ENCODE data around the gene CD28. TPM values are rescaled to one million over a fixed set of nuclear protein-coding genes. Genes with fewer than 3 reads are reported as not detected.

The CD28 gene
- total and polyA plus RNA-seq, 10 of the 15 experiments (the other 5 are each of a cell fraction or from before 2014, with no cell fraction given) = 0.03 to 0.23 (median 0.04) TPM; not detected in 7

- Histone ChIP-seq H4K20me1 (ENCODE audit: control insufficient read depth, insufficient read depth) (no peaks in the 10 kb centered on the region), H3K27ac (ENCODE audit: control insufficient read depth, insufficient read depth) (no peak overlapping the region), H3K4me3 (no peak overlapping the region), H3K4me2 (ENCODE audit: control insufficient read depth, insufficient read depth) (no peak overlapping the region), H3K79me2 (ENCODE audit: control insufficient read depth, insufficient read depth, low read length) (no peaks in the 10 kb centered on the region), H3K9me3 (replicated peaks; ENCODE audit: control insufficient read depth, insufficient read depth, low read length) (no peaks in the 10 kb centered on the region; the same call in 2 of the 3 replicates), H3K27me3 (replicated peaks in 1 of 2; ENCODE audit: control insufficient read depth in 2 of 2, insufficient read depth in 2 of 2, low read length in 1 of 2) (no peaks in the 10 kb centered on the region), H3K36me3 (ENCODE audit: control insufficient read depth in 2 of 2, insufficient read depth in 2 of 2, low read length in 1 of 2) (no peaks in the 10 kb centered on the region), H2AFZ (ENCODE audit: control insufficient read depth, low read depth, low read length) (no peak overlapping the region), H3K4me1 (ENCODE audit: control insufficient read depth, insufficient read depth, low read length) (peaks cover 5% of the 10 kb centered on the region), H3K9ac (ENCODE audit: control insufficient read depth, insufficient read depth, low read length) (no peak overlapping the region)
- CTCF ChIA-PET = interaction anchor here (0.7 kb wide), 1 partner anchor 1510 kb away, joined by 3 read pairs; no protein-coding TSS in a partner anchor
- DNase-seq (ENCODE audit: low read depth, low spot score) = no peak
- BruUV-seq (replicated peaks) = no TSS peak
- SMC1A ChIA-PET (ENCODE audit: uncharacterized antibody, unreplicated experiment) = interaction anchor here (0.6 kb wide), 1 partner anchor 1992 kb away, joined by 3 read pairs; no protein-coding TSS in a partner anchor
- POLR2A ChIA-PET = no interaction called here
- no peak for TF ChIP-seq RCOR1 (conservative IDR thresholded peaks at IDR 0.05; ENCODE audit: low read depth, low read length)
- TF ChIP-seq ZSCAN29 (IDR thresholded peaks at IDR 0.05) = no peak
- no peak for TF ChIP-seq STAT1 (conservative IDR thresholded peaks at IDR 0.05)
- no peak for TF ChIP-seq KLF5 (IDR thresholded peaks at IDR 0.05; ENCODE audit: partially characterized antibody)
- TF ChIP-seq POLR2A (IDR thresholded peaks at IDR 0.05; ENCODE audit: low read depth, low read length) = no peak
- no peak for TF ChIP-seq ETV6 (conservative IDR thresholded peaks at IDR 0.05 in 1 of 2, IDR thresholded peaks at IDR 0.05 in 1 of 2; ENCODE audit: borderline replicate concordance in 1 of 2, low read depth in 1 of 2)
- no peak for TF ChIP-seq FOXM1 (IDR thresholded peaks at IDR 0.05; ENCODE audit: low read depth, low read length)
- TF ChIP-seq IKZF1 (conservative IDR thresholded peaks at IDR 0.05) = no peak
- in situ Hi-C loops (cut with MboI) = no loop called here
- ATAC-seq = no peak
- intact Hi-C loops (cut with micrococcal nuclease; ENCODE audit: unreplicated experiment) = no loop called here
- no peak for FAIRE-seq
- RAD21 ChIA-PET (ENCODE audit: unreplicated experiment) = no interaction called here
- WGBS (ENCODE audit: insufficient coverage, insufficient replicate concordance, low lambda C conversion rate, missing lambda C conversion rate) = 100% methylated on average over 1 of the region's 1 CpG
These were observed 34.6 kb upstream of the CD28 start for GRCh38 chr2:203671876-203672275.

GRCh38 chr2:203672856-203673255 lies 33.6 kb upstream of the CD28 start:
- RAD21 ChIA-PET (ENCODE audit: unreplicated experiment) = no interaction called here
- H2AFZ ChIP-seq (ENCODE audit: control insufficient read depth, low read depth, low read length) = no peak overlapping the region
- H3K9ac ChIP-seq (ENCODE audit: control insufficient read depth, insufficient read depth, low read length) = no peak overlapping the region
- intact Hi-C loops (cut with micrococcal nuclease; ENCODE audit: unreplicated experiment) (no loop called here), in situ Hi-C loops (cut with MboI) (no loop called here)
- SMC1A ChIA-PET (ENCODE audit: uncharacterized antibody, unreplicated experiment) = no interaction called here
- no peak for FAIRE-seq
- BruUV-seq (replicated peaks) = no TSS peak
- H3K4me2 ChIP-seq (ENCODE audit: control insufficient read depth, insufficient read depth) = no peak overlapping the region
- H3K4me1 ChIP-seq (ENCODE audit: control insufficient read depth, insufficient read depth, low read length) = peaks cover 5% of the 10 kb centered on the region
- H3K36me3 ChIP-seq (ENCODE audit: control insufficient read depth in 2 of 2, insufficient read depth in 2 of 2, low read length in 1 of 2) = no peaks in the 10 kb centered on the region
- H3K79me2 ChIP-seq (ENCODE audit: control insufficient read depth, insufficient read depth, low read length) = no peaks in the 10 kb centered on the region
- DNase-seq (ENCODE audit: low read depth, low spot score) = no peak
- CTCF ChIA-PET = no interaction called here
- no peak overlapping the region for H3K4me3 ChIP-seq
- H3K27ac ChIP-seq (ENCODE audit: control insufficient read depth, insufficient read depth) = no peak overlapping the region
- no peaks in the 10 kb centered on the region; the same call in 2 of the 3 replicates for H3K9me3 ChIP-seq (replicated peaks; ENCODE audit: control insufficient read depth, insufficient read depth, low read length)
- no peaks in the 10 kb centered on the region for H4K20me1 ChIP-seq (ENCODE audit: control insufficient read depth, insufficient read depth)
- no peak for ATAC-seq
- H3K27me3 ChIP-seq (replicated peaks in 1 of 2; ENCODE audit: control insufficient read depth in 2 of 2, insufficient read depth in 2 of 2, low read length in 1 of 2) = no peaks in the 10 kb centered on the region
- POLR2A ChIA-PET = interaction anchor here (0.6 kb wide), 1 partner anchor 259 kb away, joined by 3 read pairs; no protein-coding TSS in a partner anchor
- 100% methylated on average over 2 of the region's 3 CpGs for WGBS (ENCODE audit: insufficient coverage, insufficient replicate concordance, low lambda C conversion rate, missing lambda C conversion rate)
- TF ChIP-seq IRF5 (IDR thresholded peaks at IDR 0.05; ENCODE audit: borderline replicate concordance) = no peak
- TF ChIP-seq NFYA (IDR thresholded peaks at IDR 0.05; ENCODE audit: borderline replicate concordance, low read depth, low read length) = no peak
- no peak for TF ChIP-seq ATF7 (IDR thresholded peaks at IDR 0.05; ENCODE audit: low read depth)
- no peak for TF ChIP-seq ZBED1 (IDR thresholded peaks at IDR 0.05; ENCODE audit: borderline replicate concordance)
- no peak for TF ChIP-seq SKIL (IDR thresholded peaks at IDR 0.05; ENCODE audit: low read depth, poor library complexity, severe bottlenecking)
- no peak for TF ChIP-seq ZNF24 (IDR thresholded peaks at IDR 0.05)
- no peak for TF ChIP-seq TCF3 (IDR thresholded peaks at IDR 0.05; ENCODE audit: borderline replicate concordance, insufficient read depth, low read depth, low read length)
- TF ChIP-seq CBFB (IDR thresholded peaks at IDR 0.05; ENCODE audit: low read depth) = no peak

Measured in GM12878 (cell line).